Activated T-cell treated with anti-CD3 and anti-CD28 coated beads for 24 hours (primary cell): Measurements from ENCODE around the gene TRIO.
"Not testable (repeated sequence)": the region's sequence is repeated elsewhere in the genome, so short reads cannot be mapped to it uniquely, and the experiment has no call there.

Source experiments
- DNase-seq: peaks from one replicate; pipeline ENCODE4 v3.0.0-alpha.2; 2020; ENCODE audit warnings: low read depth

Gene TRIO

GRCh38 chr5:14359069-14360043 is 216.2 kb downstream of the TRIO start:
- DNase-seq = no peak

GRCh38 chr5:14362491-14362890 is 219.3 kb downstream of the TRIO start:
- no peak for DNase-seq

DNA sequence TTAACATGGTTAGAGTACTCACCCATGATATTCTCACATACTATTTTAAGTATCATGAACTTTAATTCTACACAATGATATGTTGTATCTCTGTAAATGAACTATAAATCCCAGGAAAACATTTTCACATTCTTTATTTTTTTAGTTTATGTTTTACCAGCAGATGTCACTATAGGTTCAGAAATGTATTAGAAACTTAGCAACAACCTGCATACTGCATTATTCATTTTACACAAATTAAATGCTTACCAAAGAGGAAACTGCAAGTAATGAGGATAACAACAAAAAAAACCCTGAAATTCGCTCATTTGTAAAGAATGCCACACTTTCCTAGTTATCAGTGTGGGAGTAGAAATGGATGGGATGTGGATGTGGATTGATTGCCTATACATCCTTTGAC is 221.0 kb downstream of the TRIO start:
- no peak for DNase-seq

DNA sequence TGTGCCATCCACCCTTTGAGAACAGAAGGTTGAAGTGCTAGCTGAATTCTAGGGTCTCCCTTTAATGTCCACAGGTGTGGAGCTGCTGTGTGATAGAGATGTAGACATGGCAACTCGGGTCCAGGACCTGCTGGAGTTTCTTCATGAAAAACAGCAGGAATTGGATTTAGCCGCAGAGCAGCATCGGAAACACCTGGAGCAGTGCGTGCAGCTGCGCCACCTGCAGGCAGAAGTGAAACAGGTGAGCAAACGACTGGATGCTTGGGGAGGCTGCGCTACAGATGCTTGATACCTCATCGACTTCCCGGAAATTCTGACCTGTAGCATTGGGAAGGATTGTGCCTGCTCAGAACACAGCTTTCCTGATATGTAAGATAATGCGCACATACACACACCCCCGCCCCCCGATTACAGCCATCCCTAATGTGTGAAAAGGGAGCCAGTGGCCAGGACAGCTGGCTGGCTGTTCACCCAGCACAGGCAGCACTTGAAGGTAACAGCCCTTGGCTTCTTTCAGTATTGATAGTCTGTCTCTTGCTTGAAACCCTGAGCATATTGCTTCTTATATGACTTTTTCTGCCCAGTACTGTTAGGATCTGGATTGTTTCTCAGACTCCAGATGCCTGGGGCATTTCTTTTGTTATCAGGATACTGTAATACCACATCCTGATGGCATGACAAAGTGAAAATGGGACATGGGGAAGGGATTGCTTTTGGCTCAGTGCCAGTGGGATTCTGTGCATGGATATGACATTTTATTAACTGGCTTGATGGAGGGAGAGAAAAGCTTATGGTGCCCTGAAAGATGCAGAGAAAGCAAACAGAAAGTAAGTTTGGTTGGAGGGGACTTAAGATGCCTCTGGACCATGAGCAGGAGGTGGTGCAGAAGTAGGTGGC is 221.7 kb downstream of the TRIO start:
- DNase-seq = no peak

DNA sequence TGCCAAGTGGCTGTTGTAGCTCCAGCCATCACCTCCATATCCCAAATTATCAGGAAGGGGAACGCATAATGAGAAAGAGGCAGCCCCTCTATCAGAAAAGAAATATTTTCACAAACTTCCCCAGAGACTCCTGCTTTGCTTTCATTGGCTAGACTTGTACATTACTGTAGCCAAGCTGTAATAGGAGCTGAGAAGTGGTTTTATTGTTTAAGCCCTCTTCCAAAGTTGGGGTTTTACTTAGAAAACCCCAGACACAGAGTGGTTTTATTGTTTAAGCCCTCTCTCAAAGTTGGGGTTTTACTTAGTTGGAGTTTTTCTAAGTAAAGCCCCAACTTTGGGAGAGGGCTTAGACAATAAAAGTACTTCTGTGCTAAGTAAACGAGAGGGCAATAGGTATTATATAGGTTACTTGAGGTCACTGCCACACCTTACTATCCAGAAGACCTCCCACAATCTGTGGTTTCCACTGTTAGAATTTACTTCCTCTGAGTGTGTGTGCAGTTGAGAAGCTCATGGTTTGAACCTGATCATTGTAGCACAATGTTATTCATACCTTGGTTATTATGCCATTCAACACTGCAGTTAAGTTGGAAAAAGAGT is 222.8 kb downstream of the TRIO start:
- no peak for DNase-seq

DNA sequence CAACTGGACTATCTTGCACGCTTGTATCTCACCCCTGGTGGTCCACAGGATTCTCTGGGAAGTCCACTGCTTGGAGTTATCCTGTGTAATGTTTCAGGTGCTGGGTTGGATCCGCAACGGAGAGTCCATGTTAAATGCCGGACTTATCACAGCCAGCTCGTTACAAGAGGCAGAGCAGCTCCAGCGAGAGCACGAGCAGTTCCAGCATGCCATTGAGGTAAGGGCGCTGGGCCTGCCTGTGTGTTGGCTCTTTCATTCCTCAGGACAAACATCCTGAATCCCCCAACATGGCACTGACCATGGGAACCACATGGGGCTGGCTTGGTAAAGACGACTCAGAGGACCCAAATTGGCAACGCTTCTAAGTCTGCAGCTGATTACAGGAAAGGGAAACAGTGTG is 223.6 kb downstream of the TRIO start:
- no peak for DNase-seq

- no peak for DNase-seq
These were observed 224.2 kb downstream of the TRIO start for GRCh38 chr5:14367364-14367763.

DNA sequence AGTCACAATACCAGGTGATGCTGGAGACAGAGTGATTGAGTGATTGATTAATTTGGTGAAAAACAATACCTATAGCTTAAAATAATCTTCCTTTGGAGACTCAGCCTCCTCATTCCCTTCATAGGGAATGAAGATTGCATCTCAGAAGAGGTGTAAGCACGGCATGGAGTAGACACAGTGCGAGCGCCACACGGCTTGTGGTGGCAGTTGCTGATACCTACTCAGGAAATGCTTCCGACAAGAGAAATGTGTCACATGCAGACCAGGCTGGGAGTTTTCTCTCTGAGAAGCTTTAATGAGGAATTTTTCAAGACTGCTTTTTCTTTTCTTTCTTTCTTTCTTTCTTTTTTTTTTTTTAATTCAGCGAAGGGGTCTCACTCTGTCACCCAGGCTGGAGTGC is 226.6 kb downstream of the TRIO start:
- no peak for DNase-seq

GRCh38 chr5:14370386-14370785 is 227.2 kb downstream of the TRIO start:
- DNase-seq = no peak

- no peak for DNase-seq
These were observed 230.5 kb downstream of the TRIO start for GRCh38 chr5:14373685-14374084.

- no peak for DNase-seq
These were observed 231.0 kb downstream of the TRIO start for GRCh38 chr5:14374100-14374499.

DNA sequence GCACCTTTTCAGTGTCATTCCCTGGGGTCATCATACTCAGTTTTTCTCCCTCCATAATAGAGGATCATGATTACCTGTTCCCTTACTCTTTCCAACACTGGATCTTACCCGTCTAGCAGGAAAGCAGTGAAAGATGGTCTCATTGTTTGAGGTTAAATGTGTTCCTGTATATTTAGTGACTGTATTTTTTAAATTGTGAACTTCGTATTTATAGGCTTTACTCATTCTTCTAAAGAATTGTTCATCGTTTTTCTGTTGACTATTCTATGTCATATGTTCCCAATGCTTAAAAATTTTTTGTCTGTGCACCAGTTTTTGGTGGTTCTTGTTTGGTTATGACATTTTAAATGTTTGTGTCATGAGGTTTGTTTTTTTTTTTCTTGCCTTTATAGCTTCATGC is 233.6 kb downstream of the TRIO start:
- no peak for DNase-seq

DNA sequence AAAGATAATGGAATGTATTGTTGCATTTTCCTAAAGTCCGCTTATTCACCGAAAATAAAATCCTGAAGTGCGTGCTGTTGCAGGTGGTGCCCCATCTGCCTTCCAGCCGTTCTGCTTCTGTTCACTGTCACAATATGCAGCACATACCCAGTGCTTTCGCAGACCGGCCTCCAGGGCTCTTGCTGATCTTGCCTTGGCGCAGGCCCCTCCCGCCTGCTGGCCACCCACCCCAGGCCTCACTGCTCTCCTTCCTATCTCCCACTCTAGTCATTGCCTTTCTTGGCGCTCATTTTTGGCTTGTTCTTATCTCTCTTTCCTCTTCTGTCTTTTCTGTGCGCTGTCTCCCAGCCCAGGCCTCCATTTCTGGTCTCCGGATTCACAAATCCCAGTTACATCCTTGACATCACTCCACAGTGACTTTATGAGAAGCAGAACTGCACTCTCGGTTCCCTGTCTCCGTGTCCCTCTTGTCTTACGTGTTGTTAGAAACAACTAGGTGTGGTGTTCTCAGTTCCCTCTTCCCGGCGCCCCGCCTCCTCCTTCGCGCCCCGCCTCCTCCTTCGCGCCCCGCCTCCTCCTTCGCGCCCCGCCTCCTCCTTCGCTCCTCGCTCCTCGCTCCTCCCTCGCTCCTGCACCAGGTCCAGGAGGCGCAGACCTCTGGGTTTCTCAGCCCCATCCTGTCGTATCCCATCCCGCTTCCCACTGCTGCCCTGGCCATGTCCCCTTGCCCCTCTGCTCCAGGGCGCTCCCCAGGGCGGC is 236.8 kb downstream of the TRIO start:
- DNase-seq = no peak

GRCh38 chr5:14380712-14381111 is 237.6 kb downstream of the TRIO start:
- no peak for DNase-seq

DNA sequence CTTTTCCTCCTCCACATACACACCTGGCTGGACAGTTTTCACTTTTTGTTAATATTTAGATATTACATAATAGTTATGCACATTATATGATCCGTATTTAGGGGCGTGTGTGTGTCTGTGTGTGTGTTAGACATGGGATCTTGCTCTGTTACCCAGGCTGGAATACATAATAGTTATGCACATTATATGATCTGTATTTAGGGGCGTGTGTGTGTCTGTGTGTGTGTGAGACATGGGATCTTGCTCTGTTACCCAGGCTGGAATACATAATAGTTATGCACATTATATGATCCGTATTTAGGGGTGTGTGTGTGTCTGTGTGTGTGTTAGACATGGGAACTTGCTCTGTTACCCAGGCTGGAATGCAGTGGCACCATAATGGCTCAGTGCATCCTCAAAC is 239.5 kb downstream of the TRIO start:
- DNase-seq = no peak

DNA sequence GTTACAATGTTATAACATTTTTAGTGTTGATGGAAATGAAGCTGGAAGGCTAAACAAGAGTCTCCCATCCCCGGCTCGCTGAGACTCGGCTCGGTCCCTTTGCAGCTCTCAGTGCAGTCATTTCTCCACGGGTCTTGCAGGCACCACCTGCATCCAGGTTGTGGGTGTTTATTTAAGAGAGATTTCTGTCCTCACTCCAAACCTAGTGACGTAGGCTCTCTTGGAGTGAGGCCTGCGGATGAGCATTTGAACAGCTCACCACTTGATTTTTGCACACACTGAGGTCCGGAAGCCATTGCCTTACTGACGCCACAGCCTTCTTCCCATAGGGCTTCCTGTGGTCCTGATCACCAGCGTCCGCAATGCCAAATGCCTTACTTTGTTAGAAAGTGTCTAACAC is 240.8 kb downstream of the TRIO start:
- no peak for DNase-seq

GRCh38 chr5:14385019-14385418 is 241.9 kb downstream of the TRIO start:
- no peak for DNase-seq

DNA sequence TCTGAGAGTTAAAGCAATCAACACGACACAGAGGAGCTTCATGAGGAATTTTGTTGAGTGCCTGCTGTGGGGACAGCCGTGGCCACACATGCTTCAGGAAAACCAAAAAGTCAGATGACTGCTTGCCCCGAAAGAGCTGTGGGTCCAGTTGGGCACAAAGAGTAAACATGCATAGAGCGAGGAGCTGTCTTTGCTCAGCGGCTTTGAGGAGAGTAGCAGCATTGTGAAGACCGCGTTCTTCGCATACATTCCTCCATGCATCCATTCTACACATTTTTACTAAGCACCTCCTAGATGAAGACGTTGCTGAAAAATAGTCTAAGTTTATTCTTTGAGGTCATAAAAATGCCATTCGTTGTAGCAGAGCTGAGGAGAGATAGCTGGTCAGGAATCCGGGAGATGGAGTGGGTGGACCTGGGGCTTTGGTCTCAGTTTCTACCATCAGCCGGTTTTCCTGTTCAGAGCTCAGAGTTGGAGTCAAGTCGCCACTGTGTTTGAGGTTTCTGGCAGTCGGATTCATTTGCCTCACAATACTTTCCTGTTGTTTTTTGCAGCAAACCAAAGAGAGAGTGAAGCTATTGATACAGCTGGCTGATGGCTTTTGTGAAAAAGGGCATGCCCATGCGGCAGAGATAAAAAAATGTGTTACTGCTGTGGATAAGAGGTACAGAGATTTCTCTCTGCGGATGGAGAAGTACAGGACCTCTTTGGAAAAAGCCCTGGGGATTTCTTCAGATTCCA is 243.9 kb downstream of the TRIO start:
- no peak for DNase-seq

DNA sequence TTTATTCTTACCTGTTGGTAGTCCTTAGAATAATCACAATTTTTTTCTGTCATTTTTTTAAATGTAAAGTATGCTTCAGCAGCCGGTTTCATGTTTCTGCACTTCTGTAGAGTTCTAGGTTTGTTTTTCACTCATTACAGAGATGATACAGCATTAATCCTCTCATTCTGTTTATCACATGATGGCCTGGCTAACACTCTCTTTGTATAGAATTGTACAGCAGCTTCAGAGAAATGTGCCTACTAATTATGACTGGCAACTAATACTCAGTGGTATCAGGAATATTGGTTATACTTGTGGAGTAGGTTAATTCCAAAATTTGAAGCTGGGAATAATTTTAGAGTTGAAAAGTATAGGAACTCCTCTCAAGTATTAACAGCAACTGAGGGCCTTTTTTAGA is 245.6 kb downstream of the TRIO start:
- DNase-seq = no peak

DNA sequence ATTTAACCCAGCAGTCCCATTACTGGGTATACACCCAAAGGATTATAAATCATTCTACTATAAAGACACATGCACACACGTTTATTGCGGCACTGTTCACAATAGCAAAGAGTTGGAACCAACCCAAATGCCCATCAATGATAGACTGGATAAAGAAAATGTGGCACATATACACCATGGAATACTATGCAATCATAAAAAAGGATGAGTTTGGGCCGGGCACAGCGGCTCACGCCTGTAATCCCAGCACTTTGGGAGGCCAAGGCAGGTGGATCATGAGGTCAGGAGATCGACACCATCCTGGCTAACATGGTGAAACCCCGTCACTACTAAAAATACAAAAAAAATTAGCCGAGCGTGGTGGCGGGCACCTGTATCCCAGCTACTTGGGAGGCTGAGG is 249.4 kb downstream of the TRIO start:
- DNase-seq = not testable (repeated sequence)

GRCh38 chr5:14394365-14394764 is 251.2 kb downstream of the TRIO start:
- DNase-seq = no peak
